Measurements from ENCODE around the gene MYBPH. TPM values are rescaled to one million over a fixed set of nuclear protein-coding genes. Genes with fewer than 3 reads are reported as not detected.
A peak's percentile ranks its signal among the peaks of the same experiment; 100 is the strongest.

The MYBPH gene
- total and polyA plus RNA-seq, 12 donors: 0.64 TPM; not detected in 11

- Histone ChIP-seq H3K4me1 (replicated peaks in 1 of 2) (no peaks in the 10 kb centered on the region), H3K27me3 (no peaks in the 10 kb centered on the region), H3K9me3 (replicated peaks in 1 of 3) (no peaks in the 10 kb centered on the region), H3K36me3 (replicated peaks in 1 of 2) (no peaks in the 10 kb centered on the region), H3K4me3 (no peak overlapping the region), H3K27ac (no peak overlapping the region)
- intact Hi-C loops (cut with DNase I): no loop called here
- WGBS, 4 donors: 90 to 93% (median 91%) methylated on average over 21 to 28 of the region's 28 CpGs
- no peak for TF ChIP-seq CTCF (IDR thresholded peaks at IDR 0.05)
- no peak for TF ChIP-seq POLR2A (IDR thresholded peaks at IDR 0.05)
- no peak for DNase-seq
Measured at GRCh38 chr1:203165101-203165799, 10.4 kb downstream of the MYBPH start.

- no peak for TF ChIP-seq POLR2A (IDR thresholded peaks at IDR 0.05)
- no peak for TF ChIP-seq CTCF (IDR thresholded peaks at IDR 0.05)
- intact Hi-C loops (cut with DNase I): no loop called here
- Histone ChIP-seq H3K9me3 (replicated peaks in 1 of 3) (no peaks in the 10 kb centered on the region), H3K27me3 (no peaks in the 10 kb centered on the region), H3K4me1 (replicated peaks in 1 of 2) (no peaks in the 10 kb centered on the region), H3K4me3 (no peak overlapping the region), H3K27ac (no peak overlapping the region), H3K36me3 (replicated peaks in 1 of 2) (no peaks in the 10 kb centered on the region)
- peak in 2 of 7 donors; percentile 24 to 38 for DNase-seq
- WGBS, 4 donors: 54 to 61% (median 60%) methylated on average over 6 to 7 of the region's 7 CpGs
Measured at GRCh38 chr1:203163891-203164635, 11.6 kb downstream of the MYBPH start.

- H3K4me1 ChIP-seq (replicated peaks in 1 of 2): no peaks in the 10 kb centered on the region
- no peak for DNase-seq
- intact Hi-C loops (cut with DNase I): no loop called here
- no peak for TF ChIP-seq POLR2A (IDR thresholded peaks at IDR 0.05)
- TF ChIP-seq CTCF (IDR thresholded peaks at IDR 0.05): no peak
- H3K27ac ChIP-seq: no peak overlapping the region
- H3K4me3 ChIP-seq: no peak overlapping the region
- no peaks in the 10 kb centered on the region for H3K27me3 ChIP-seq
- H3K36me3 ChIP-seq (replicated peaks in 1 of 2): no peaks in the 10 kb centered on the region
- H3K9me3 ChIP-seq (replicated peaks in 1 of 3): no peaks in the 10 kb centered on the region
- 50 to 63% (median 56%) methylated on average over 1 of the region's 1 CpG for WGBS, 4 donors
Measured at GRCh38 chr1:203162403-203162802, 13.2 kb downstream of the MYBPH start.

- intact Hi-C loops (cut with DNase I): no loop called here
- H3K4me3 ChIP-seq: no peak overlapping the region
- TF ChIP-seq CTCF (IDR thresholded peaks at IDR 0.05): no peak
- no peak for TF ChIP-seq POLR2A (IDR thresholded peaks at IDR 0.05)
- no peaks in the 10 kb centered on the region for H3K4me1 ChIP-seq (replicated peaks in 1 of 2)
- no peak for DNase-seq
- H3K27ac ChIP-seq: no peak overlapping the region
- 83 to 87% (median 84%) methylated on average over 10 to 11 of the region's 11 CpGs for WGBS, 4 donors
- H3K9me3 ChIP-seq (replicated peaks in 1 of 3): no peaks in the 10 kb centered on the region
- H3K36me3 ChIP-seq (replicated peaks in 1 of 2): no peaks in the 10 kb centered on the region
- H3K27me3 ChIP-seq: no peaks in the 10 kb centered on the region
Measured at GRCh38 chr1:203161703-203162102, 13.9 kb downstream of the MYBPH start.

All from adrenal gland (tissue), 12 donors.